SJCRH30 (cell line): ENCODE measurements around the gene KRT9. TPM values are rescaled to one million over a fixed set of nuclear protein-coding genes. Genes with fewer than 3 reads are reported as not detected.
"Not testable (repeated sequence)": the region's sequence is repeated elsewhere in the genome, so short reads cannot be mapped to it uniquely, and the experiment has no call there.

Experiments
- DNase-seq, 2 experiments: peaks; one replicate each; pipeline ENCODE4 v3.0.0-alpha.2; 2015 to 2020
- H3K27ac ChIP-seq: fragments of 250-450 bp; sonication (Bioruptor Pico); 2 replicates; pipeline ENCODE4 v1.5.1; 2020; ENCODE audit warnings: mild to moderate bottlenecking, moderate library complexity
- H3K27me3 ChIP-seq: fragments of 250-450 bp; sonication (Bioruptor Pico); 2 replicates; pipeline ENCODE4 v1.5.1; 2020; ENCODE audit warnings: mild to moderate bottlenecking, moderate library complexity
- H3K36me3 ChIP-seq: fragments of 250-450 bp; sonication (Bioruptor Pico); 2 replicates; pipeline ENCODE4 v1.5.1; 2020; ENCODE audit warnings: mild to moderate bottlenecking, moderate library complexity
- H3K4me1 ChIP-seq: fragments of 250-450 bp; sonication (Bioruptor Pico); 2 replicates; pipeline ENCODE4 v1.5.1; 2020; ENCODE audit warnings: mild to moderate bottlenecking, moderate library complexity
- H3K4me3 ChIP-seq: fragments of 250-450 bp; sonication (Bioruptor Pico); 2 replicates; pipeline ENCODE4 v1.5.1; 2020; ENCODE audit warnings: mild to moderate bottlenecking, moderate library complexity
- H3K9me3 ChIP-seq: fragments of 250-450 bp; sonication (Bioruptor Pico); replicated peaks from 2 replicates; pipeline ENCODE4 v1.5.1; 2020; ENCODE audit warnings: mild to moderate bottlenecking, moderate library complexity
- total RNA-seq: library from RNA; depleted of rRNA; stranded (reverse); fragments of >200 nt; shearing (Covaris generic); gene quantifications from 2 replicates; pipeline ENCODE4 v1.2.3, GENCODE V29; 2014

KRT9 gene
- total RNA-seq, 1 experiment from 2014 or later: not detected

DNA sequence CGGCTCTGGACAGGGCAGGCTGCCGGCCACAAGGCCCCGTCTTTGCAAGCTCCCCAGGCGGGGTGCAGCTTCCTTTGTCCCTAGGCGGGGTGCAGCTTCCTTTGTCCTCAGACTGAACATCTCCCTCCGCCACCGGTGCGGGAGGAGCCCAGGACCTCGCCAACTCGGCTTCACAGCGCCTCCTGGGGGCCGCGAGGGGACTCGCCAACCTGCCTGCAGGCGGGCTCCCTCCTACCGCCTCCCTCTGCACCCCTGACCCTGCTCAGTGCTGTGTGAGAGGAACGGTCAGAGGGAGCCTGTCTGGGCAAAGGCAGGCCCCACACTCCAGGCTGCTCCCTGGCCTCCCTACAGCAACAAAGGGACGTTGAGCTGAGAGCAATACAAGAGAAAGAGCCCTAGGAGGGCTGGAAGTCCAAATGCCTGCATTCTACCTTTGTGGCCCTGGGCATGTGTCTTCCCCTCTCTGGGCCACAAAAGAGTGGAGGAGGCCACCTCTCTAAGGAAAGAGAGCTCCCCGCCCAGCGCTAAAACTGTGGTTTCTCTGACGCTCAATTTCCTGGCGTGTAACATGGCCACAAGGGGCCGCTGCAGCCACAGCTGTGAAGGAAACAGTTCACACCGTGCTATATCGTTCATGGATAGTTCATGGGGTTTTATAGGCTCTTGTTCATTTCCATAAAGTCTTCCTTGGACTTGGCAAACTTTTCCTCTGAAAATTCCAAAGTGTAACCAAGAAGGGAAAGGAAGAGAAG is 22.8 kb downstream of the KRT9 start:
- no peaks in the 10 kb centered on the region; the same call in 1 of the 2 replicates for H3K9me3 ChIP-seq
- peaks cover 8% of the 10 kb centered on the region; the same call in 1 of the 2 replicates for H3K4me1 ChIP-seq
- no peak overlapping the region for H3K27ac ChIP-seq
- H3K4me3 ChIP-seq: no peak overlapping the region
- H3K27me3 ChIP-seq: no peaks in the 10 kb centered on the region
- H3K36me3 ChIP-seq: no peaks in the 10 kb centered on the region
- peak; percentile 59 to 85 for DNase-seq

DNA sequence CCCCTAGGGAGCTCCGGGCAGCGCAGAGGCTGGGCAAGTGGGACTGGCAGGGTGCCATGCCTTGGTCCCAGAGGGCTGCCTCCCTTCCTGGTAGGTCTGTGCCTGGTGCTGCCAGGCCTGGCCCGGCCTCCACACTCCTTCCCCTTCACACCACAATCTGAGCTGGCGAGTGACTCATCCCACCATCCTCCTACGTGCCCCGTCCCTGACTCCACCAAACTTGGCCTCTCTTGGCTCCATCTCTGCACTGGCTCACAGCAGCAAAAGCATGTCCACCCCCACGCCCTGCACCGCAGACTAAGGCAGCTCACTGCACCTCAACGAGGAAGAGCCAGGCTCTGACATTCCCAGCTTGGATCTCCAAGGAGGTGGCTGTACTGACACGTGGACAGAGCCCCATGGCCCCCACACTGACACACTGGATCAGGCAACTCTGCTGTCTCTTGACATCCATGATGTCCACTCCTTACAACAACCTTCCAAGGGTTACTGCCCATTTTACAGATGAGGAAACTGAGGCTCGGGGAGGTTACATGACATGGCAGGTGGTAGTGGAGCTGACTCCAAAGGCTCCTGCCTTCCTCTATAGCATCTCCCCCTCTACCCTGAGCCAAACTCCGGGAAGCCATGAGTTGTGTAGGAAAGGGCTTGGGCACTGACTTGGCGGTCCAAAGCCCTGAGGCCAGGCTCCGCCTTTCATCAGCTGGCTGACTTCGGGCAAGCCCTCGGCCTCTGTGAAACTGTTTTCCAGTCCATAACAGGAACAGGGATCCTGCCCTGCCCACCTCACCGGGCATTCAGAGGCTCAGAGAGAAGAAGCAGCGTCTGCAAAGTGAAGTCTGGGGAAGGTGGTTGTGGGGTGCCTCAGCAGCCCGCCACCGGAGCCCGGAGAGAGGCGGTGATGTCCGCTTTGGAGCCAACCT is 23.7 kb downstream of the KRT9 start:
- Histone ChIP-seq H3K4me1 (peaks cover 8% of the 10 kb centered on the region; the same call in 1 of the 2 replicates), H3K27ac (no peak overlapping the region), H3K4me3 (no peak overlapping the region), H3K9me3 (no peaks in the 10 kb centered on the region; the same call in 1 of the 2 replicates), H3K27me3 (no peaks in the 10 kb centered on the region), H3K36me3 (no peaks in the 10 kb centered on the region)
- peak; percentile 47 for DNase-seq

DNA sequence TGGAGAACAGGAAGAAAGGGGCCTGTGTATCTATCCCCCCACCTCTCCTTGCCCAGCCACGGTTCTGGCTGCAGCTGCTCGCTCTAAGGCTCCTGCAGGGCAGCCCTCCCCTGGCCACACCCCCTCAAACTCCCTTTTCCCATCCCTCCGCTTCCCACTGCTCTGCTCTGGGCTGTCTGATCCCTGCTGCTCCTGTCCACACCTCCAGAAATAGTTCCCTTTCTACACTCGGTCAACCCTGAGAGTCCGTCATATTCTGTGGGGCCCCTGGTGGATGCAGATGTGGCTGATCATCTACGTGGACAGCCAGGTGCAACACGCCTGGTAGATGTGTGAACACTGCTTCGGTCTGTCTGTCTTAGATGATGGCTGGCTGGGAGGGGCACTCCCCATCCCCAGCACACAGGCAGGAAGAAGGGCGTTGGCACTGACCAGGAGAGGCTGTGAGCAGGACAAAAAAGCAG is 24.4 kb downstream of the KRT9 start:
- peaks cover 8% of the 10 kb centered on the region; the same call in 1 of the 2 replicates for H3K4me1 ChIP-seq
- peak; percentile 57 to 58 for DNase-seq
- H3K36me3 ChIP-seq: no peaks in the 10 kb centered on the region
- no peak overlapping the region for H3K27ac ChIP-seq
- H3K27me3 ChIP-seq: no peaks in the 10 kb centered on the region
- H3K9me3 ChIP-seq: no peaks in the 10 kb centered on the region; the same call in 1 of the 2 replicates
- no peak overlapping the region for H3K4me3 ChIP-seq

DNA sequence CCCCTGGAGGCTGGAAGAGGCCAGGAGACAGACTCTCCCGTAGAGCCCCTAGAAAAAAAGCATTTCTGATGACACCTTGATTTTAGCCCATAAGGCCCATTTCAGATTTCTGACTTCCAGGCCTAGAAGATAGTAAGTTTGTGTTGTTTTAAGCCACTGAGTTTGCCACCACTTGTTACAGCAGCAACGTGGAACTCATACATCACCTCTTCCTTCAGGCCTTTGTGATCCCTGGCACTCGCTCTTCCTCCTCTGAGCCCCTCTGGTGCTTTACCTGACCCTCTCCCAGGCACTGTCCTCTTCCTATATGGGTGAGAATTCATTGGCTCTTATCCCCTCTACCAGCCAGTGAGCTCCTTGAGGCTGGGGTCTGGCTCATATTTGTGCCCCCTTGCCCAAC is 25.0 kb downstream of the KRT9 start:
- Histone ChIP-seq H3K27ac (no peak overlapping the region), H3K4me1 (peaks cover 8% of the 10 kb centered on the region; the same call in 1 of the 2 replicates), H3K9me3 (no peaks in the 10 kb centered on the region; the same call in 1 of the 2 replicates), H3K36me3 (no peaks in the 10 kb centered on the region), H3K27me3 (no peaks in the 10 kb centered on the region), H3K4me3 (no peak overlapping the region)
- DNase-seq: no peak

DNA sequence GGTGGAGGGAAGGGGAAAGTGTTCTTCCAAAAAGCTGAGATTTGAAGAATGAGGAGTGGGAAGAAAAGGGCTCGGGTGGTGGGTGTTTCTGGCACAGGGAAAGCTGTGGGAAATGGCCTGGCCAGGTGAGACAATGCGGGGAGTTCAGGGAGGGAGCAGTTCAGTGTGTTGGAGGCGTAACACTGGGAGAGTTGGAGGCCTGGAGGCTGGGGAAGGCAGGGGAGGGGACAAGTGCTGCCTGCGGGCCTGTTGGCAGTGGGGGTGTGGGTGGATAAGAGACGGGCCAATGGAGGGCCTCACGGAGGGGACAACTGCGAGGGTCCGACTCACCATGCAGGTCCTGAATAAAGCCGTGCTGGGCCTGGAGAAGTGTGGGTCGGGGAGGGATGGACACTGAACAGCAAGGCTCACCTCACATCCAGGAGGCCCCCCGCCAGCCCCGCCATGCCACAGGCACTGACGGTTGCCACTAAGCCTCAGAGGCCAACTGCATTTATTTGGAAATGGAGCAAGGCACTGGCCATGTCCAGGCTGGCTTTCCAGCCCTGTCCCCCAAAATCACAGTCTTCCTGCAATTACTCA is 25.9 kb downstream of the KRT9 start:
- H3K36me3 ChIP-seq: no peaks in the 10 kb centered on the region
- no peak overlapping the region for H3K4me3 ChIP-seq
- no peak for DNase-seq
- H3K27ac ChIP-seq: no peak overlapping the region
- H3K27me3 ChIP-seq: no peaks in the 10 kb centered on the region
- H3K9me3 ChIP-seq: no peaks in the 10 kb centered on the region; the same call in 1 of the 2 replicates
- peaks cover 8% of the 10 kb centered on the region; the same call in 1 of the 2 replicates for H3K4me1 ChIP-seq

DNA sequence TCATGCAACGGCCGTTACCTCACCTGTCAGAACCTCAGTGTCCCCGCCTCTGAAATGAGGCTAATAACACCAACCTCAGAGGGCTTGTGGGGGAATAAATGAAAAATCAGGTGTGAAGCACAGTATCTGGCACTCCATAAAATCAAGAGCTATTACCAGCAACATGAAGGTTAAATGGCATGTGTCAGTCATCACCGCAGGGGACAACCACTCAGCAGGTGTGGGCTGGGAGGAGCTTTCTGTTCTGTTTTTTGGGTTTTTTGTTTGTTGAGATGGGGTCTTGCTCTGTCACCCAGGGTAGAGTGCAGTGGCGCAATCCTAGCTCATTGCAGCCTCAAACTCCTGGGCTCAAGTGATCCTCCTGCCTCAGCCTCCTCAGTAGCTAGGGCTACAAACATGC is 26.9 kb downstream of the KRT9 start:
- no peak for DNase-seq
- Histone ChIP-seq H3K27ac (no peak overlapping the region), H3K4me1 (peaks cover 8% of the 10 kb centered on the region; the same call in 1 of the 2 replicates), H3K9me3 (no peaks in the 10 kb centered on the region; the same call in 1 of the 2 replicates), H3K27me3 (no peaks in the 10 kb centered on the region), H3K36me3 (no peaks in the 10 kb centered on the region), H3K4me3 (no peak overlapping the region)

DNA sequence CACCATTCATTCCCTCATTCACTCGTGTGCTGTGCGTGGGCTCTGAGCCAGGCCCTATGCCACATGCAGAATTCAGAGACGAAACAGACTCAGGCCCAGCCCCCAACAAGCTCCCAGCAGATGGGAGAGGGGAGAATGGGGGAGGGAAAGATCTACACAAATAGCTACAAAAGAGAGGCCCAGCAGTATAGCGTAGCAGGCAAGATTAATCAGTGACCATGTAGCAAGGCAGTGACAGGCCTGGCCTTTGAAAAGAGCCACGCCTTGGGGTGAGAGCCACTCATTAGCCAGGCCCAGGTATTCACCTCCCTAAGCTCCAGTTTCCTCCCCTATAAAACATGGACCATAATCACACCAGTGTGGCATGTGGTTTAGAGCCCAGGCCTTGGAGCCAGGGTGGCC is 27.4 kb downstream of the KRT9 start:
- DNase-seq: no peak
- H3K36me3 ChIP-seq: no peaks in the 10 kb centered on the region
- H3K4me3 ChIP-seq: no peak overlapping the region
- H3K27ac ChIP-seq: no peak overlapping the region
- peaks cover 8% of the 10 kb centered on the region; the same call in 1 of the 2 replicates for H3K4me1 ChIP-seq
- H3K9me3 ChIP-seq: no peaks in the 10 kb centered on the region; the same call in 1 of the 2 replicates
- H3K27me3 ChIP-seq: no peaks in the 10 kb centered on the region

DNA sequence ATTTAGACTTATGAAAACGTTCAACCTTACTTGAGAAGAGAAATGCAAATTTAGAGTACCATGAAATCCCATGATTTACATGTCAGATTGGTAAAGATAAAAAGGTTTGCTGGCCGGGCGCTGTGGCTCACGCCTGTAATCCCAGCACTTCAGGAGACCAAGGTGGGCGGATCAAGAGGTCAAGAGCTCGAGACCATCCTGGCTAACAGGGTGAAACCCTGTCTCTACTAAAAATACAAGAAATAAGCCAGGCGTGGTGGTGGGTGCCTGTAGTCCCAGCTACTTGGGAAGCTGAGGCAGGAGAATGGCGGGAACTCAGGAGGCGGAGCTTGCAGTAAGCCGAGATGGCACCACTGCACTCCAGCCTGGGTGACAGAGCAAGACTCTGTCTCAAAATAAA is 29.1 kb downstream of the KRT9 start:
- DNase-seq, H3K27ac ChIP-seq, H3K4me1 ChIP-seq, H3K4me3 ChIP-seq, H3K36me3 ChIP-seq, H3K9me3 ChIP-seq, H3K27me3 ChIP-seq: not testable (repeated sequence)

DNA sequence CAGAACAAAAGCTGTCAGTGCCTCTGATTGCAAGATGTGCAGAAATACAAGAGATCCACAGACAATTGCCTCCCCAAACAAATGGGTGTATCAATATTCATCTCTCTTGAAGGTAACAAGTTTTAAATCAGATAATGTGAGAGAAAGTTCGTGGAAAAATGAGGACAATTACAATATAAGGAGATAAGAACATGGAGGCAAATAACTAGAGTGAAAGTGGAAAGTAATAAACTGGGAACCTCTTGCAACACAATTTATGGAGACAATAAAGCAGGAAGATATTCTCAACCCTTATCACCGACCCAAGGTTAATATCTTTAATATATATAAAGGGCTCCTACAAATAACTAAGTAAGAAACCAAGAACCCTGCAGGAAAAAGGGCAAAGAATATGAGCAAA is 29.5 kb downstream of the KRT9 start:
- DNase-seq: no peak
- Histone ChIP-seq H3K27me3 (no peaks in the 10 kb centered on the region), H3K27ac (no peak overlapping the region)

DNA sequence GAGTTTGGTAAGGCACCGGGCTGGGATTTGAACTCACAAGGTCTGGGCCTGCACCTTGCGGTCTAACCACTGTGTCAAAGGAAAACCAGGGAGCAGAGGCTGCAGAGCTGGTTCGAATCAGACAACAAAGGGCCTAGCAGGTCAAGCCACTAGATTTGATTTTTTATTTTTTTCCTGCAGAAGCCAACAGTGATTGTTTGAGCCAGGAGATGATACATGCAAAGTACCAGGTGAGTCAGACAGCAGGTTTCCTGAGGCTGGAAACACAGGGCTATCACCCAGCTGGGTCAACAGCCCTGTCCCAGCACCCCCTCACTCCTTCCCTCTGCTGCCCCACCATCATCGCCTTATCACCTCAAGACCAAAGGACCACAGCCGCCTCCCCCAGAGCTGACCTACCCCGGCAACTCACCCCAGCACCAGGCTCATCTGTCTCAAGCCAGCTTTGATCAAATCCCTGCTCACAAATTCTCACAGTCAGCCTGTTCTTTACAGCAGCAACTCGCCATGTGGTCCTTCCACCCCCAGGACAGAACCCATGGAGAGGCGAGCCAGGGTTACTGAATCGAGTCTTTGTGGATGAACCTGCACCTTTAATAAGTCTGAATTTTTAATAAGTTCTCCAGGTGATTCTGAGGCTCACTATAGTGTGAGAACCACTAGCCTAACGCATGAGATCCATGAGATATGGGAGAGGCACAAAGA is 30.8 kb downstream of the KRT9 start:
- no peak for DNase-seq
- no peaks in the 10 kb centered on the region for H3K36me3 ChIP-seq
- peaks cover 3% of the 10 kb centered on the region; the same call in 1 of the 2 replicates for H3K4me1 ChIP-seq
- no peaks in the 10 kb centered on the region for H3K9me3 ChIP-seq
- H3K27ac ChIP-seq: no peak overlapping the region
- no peak overlapping the region for H3K4me3 ChIP-seq
- no peaks in the 10 kb centered on the region for H3K27me3 ChIP-seq

More for the DNA sequence above, 29.5 kb downstream of the KRT9 start:
- Histone ChIP-seq H3K4me3 (no peak overlapping the region), H3K4me1 (peaks cover 3% of the 10 kb centered on the region; the same call in 1 of the 2 replicates), H3K36me3 (no peaks in the 10 kb centered on the region), H3K9me3 (no peaks in the 10 kb centered on the region; the same call in 1 of the 2 replicates)

DNA sequence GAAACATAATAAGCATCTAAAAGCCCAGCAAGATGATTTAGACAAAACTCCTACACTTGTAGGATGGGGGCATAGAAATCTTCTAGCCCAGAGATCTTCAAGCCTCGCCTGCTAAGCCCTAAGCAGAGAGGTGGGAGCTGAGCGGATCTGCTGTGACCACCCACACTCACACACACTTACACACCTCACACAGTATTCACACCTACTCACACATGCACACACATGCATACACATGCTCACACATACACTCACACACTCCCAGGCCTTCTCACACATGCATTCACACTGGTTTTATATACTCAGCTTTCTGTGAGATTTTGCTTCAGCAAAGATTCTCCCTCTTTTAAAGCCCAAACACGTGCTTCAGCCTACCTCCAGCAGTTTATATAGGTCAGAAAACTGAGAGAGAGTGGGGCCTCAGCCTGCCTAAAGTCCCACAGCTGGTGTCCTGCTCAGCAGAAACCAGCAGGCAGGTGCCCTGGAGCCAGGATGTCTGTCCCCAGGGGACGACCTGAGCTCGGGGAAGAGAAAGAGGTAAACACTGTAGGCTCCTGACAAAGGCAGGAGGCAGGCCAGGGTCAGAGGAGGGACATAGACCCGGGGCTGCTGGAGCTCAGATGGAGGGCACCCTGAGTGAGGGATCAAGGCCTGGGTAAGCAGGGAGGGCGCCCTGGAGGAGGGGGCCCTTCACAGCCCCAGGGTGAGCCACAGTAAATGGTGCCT is 31.7 kb downstream of the KRT9 start:
- no peaks in the 10 kb centered on the region for H3K36me3 ChIP-seq
- H3K4me1 ChIP-seq: peaks cover 3% of the 10 kb centered on the region; the same call in 1 of the 2 replicates
- H3K9me3 ChIP-seq: no peaks in the 10 kb centered on the region
- no peak overlapping the region for H3K4me3 ChIP-seq
- no peaks in the 10 kb centered on the region for H3K27me3 ChIP-seq
- no peak overlapping the region for H3K27ac ChIP-seq
- no peak for DNase-seq

DNA sequence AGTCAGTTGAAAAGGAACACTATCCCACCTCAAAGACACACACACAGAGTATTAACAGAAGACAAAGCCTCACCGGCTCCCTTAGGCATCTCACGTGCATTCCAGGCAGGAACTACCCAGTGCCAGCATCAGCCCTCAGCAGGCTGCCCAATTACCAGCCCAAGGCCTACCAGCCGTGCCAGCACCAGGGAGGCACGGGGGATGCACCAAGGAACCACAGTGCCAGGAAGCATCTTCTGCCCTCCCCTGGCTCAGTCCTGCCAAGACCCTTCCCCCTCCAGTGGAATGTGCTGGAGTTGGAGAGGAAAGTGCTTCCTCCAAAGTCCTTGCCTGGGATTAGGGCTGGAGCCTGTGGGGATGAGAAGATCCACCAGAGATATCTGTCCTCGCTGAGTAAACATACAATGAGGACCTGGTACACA is 32.8 kb downstream of the KRT9 start:
- no peak overlapping the region for H3K4me3 ChIP-seq
- H3K4me1 ChIP-seq: peaks cover 3% of the 10 kb centered on the region; the same call in 1 of the 2 replicates
- H3K27ac ChIP-seq: no peak overlapping the region
- no peaks in the 10 kb centered on the region for H3K36me3 ChIP-seq
- no peaks in the 10 kb centered on the region for H3K27me3 ChIP-seq
- H3K9me3 ChIP-seq: no peaks in the 10 kb centered on the region
- DNase-seq: no peak

DNA sequence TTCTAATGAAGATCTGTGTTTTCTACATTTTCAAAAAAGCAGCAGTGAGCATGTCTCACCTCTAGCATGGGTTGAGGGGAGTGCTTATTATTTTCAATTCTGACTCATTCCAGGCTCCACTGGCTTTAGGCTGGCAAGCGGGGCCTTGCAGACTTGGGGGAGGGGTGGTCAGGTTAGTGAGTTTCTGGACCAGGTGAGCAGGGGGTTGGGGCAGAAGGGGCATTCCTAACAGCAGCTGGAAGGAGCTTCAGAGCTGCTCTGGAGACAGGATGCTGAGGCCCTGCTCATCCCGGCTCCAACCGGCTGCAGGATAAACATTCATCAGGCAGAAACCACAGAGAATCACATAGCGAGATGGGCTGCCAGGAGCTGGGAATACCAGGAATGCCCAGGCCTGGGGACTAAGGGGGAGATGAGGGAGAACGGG is 33.3 kb downstream of the KRT9 start:
- Histone ChIP-seq H3K27me3 (no peaks in the 10 kb centered on the region), H3K9me3 (no peaks in the 10 kb centered on the region), H3K27ac (no peak overlapping the region), H3K4me3 (no peak overlapping the region), H3K4me1 (peaks cover 3% of the 10 kb centered on the region; the same call in 1 of the 2 replicates), H3K36me3 (no peaks in the 10 kb centered on the region)
- peak in 1 of 2 experiments; percentile 16 for DNase-seq
